ENCODE results near the gene EFCAB12. TPM values are rescaled to one million over a fixed set of nuclear protein-coding genes. Genes with fewer than 3 reads are reported as not detected.

Gene EFCAB12
- total RNA-seq, 2 donors from 2014 or later = 0.33 to 0.73 TPM

DNA sequence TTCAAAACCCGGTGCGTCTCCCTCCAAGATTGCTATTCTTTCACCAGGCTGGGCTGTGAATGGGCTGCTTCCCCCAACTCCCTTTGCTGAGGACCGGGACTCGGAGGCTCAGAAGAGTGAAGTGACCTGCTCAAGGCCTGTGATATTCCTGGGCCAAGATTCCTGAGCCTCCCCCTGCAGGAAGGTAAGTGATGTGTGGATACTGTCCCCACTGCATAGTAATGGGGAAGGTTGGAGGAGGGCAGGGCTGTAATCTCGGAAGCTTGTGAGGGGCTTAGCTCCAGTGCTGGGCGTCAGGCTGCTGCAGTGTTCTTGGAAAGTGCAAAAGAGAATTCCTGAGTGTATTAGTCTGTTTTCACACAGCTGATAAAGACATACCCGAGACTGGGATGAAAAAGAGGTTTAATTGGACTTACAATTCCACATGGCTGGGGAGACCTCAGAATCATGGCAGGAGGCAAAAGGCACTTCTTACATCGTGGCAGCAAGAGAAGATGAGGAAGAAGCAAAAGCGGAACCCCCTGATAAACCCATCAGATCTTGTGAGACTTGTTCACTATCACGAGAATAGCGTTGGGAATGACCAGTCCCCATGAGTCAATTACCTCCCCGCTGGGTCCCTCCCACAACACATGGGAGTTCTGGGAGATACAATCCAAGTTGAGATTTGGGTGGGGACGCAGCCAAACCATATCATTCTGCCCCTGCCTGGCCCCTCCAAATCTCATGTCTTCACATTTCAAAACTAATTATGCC is 67.6 kb downstream of the EFCAB12 start:
- WGBS, 2 experiments (ENCODE audit: insufficient coverage in 1 of 2, insufficient read length in 1 of 2) = 76 to 86% methylated on average over 7 to 13 of the region's 13 CpGs

GRCh38 chr3:129360171-129360611 is 68.2 kb downstream of the EFCAB12 start:
- no peaks in the 10 kb centered on the region for H3K27me3 ChIP-seq (ENCODE audit: control insufficient read depth, insufficient read depth, low read length, poor library complexity, severe bottlenecking)
- TF ChIP-seq CTCF (conservative IDR thresholded peaks at IDR 0.05) = no peak
- peaks cover 15% of the 10 kb centered on the region for H3K4me1 ChIP-seq (ENCODE audit: control insufficient read depth, insufficient read depth, low read length)
- peaks cover 27% of the 10 kb centered on the region for H3K9me3 Mint-ChIP-seq
- H3K4me3 ChIP-seq (ENCODE audit: low read length) = no peak overlapping the region
- peaks cover 20% of the 10 kb centered on the region for H3K4me1 Mint-ChIP-seq
- H3K4me3 Mint-ChIP-seq = no peak overlapping the region
- WGBS, 2 experiments (ENCODE audit: insufficient coverage in 1 of 2, insufficient read length in 1 of 2) = 73 to 91% methylated on average over 6 to 10 of the region's 10 CpGs
- H3K9me3 ChIP-seq (ENCODE audit: control insufficient read depth, low read length) = no peaks in the 10 kb centered on the region
- peak overlapping the region; percentile 82 for H3K27ac Mint-ChIP-seq
- DNase-seq = peak; percentile 78
- H3K36me3 ChIP-seq (ENCODE audit: control insufficient read depth, insufficient read depth, low read length) = no peaks in the 10 kb centered on the region
- no peak overlapping the region for H3K9ac ChIP-seq (ENCODE audit: extremely low read depth, low read length, poor library complexity, severe bottlenecking)
- peaks cover 18% of the 10 kb centered on the region for H3K27me3 Mint-ChIP-seq (ENCODE audit: insufficient read depth)
- peaks cover 2% of the 10 kb centered on the region for H3K36me3 Mint-ChIP-seq (ENCODE audit: low read depth)
- peak overlapping the region; percentile 55 for H3K27ac ChIP-seq (ENCODE audit: low read depth, low read length)

More for the DNA sequence above, 67.6 kb downstream of the EFCAB12 start:
- peaks cover 20% of the 10 kb centered on the region for H3K4me1 Mint-ChIP-seq
- peaks cover 17% of the 10 kb centered on the region for H3K27me3 Mint-ChIP-seq (ENCODE audit: insufficient read depth)
- Histone ChIP-seq H3K4me3 (ENCODE audit: low read length) (peak overlapping the region; percentile 17), H3K27ac (ENCODE audit: low read depth, low read length) (peak overlapping the region; percentile 55), H3K36me3 (ENCODE audit: control insufficient read depth, insufficient read depth, low read length) (no peaks in the 10 kb centered on the region), H3K9me3 (ENCODE audit: control insufficient read depth, low read length) (no peaks in the 10 kb centered on the region), H3K4me1 (ENCODE audit: control insufficient read depth, insufficient read depth, low read length) (peaks cover 15% of the 10 kb centered on the region), H3K27me3 (ENCODE audit: control insufficient read depth, insufficient read depth, low read length, poor library complexity, severe bottlenecking) (no peaks in the 10 kb centered on the region), H3K9ac (ENCODE audit: extremely low read depth, low read length, poor library complexity, severe bottlenecking) (no peak overlapping the region)
- H3K9me3 Mint-ChIP-seq = peaks cover 25% of the 10 kb centered on the region
- DNase-seq = peak; percentile 72
- no peak overlapping the region for H3K4me3 Mint-ChIP-seq
- peaks cover 2% of the 10 kb centered on the region for H3K36me3 Mint-ChIP-seq (ENCODE audit: low read depth)
- H3K27ac Mint-ChIP-seq = peak overlapping the region; percentile 31
- TF ChIP-seq CTCF (conservative IDR thresholded peaks at IDR 0.05) = peak; percentile 47

GRCh38 chr3:129358772-129359371 is 69.6 kb downstream of the EFCAB12 start:
- H3K27ac ChIP-seq (ENCODE audit: low read depth, low read length) = no peak overlapping the region
- Mint-ChIP-seq H3K4me1 (peaks cover 20% of the 10 kb centered on the region), H3K36me3 (ENCODE audit: low read depth) (no peaks in the 10 kb centered on the region), H3K4me3 (no peak overlapping the region), H3K27me3 (ENCODE audit: insufficient read depth) (peaks cover 17% of the 10 kb centered on the region), H3K27ac (peak overlapping the region; percentile 81), H3K9me3 (peaks cover 15% of the 10 kb centered on the region)
- 84 to 88% methylated on average over 9 to 18 of the region's 18 CpGs for WGBS, 2 experiments (ENCODE audit: insufficient coverage in 1 of 2, insufficient read length in 1 of 2)
- no peaks in the 10 kb centered on the region for H3K27me3 ChIP-seq (ENCODE audit: control insufficient read depth, insufficient read depth, low read length, poor library complexity, severe bottlenecking)
- H3K9me3 ChIP-seq (ENCODE audit: control insufficient read depth, low read length) = no peaks in the 10 kb centered on the region
- peaks cover 15% of the 10 kb centered on the region for H3K4me1 ChIP-seq (ENCODE audit: control insufficient read depth, insufficient read depth, low read length)
- no peak overlapping the region for H3K9ac ChIP-seq (ENCODE audit: extremely low read depth, low read length, poor library complexity, severe bottlenecking)
- TF ChIP-seq CTCF (conservative IDR thresholded peaks at IDR 0.05) = no peak
- H3K36me3 ChIP-seq (ENCODE audit: control insufficient read depth, insufficient read depth, low read length) = no peaks in the 10 kb centered on the region
- no peak overlapping the region for H3K4me3 ChIP-seq (ENCODE audit: low read length)
- DNase-seq = peak; percentile 70
